Activated naive CD8-positive, alpha-beta T cell treated with anti-CD3 and anti-CD28 coated beads, Interleukin-2, amount 50 U/mL, for 24 hours (primary cell): ENCODE data around the gene PLPP7.
A peak's percentile ranks its signal among the peaks of the same experiment; 100 is the strongest.
"Not testable (repeated sequence)": the region's sequence is repeated elsewhere in the genome, so short reads cannot be mapped to it uniquely, and the experiment has no call there.

ENCODE experiments used
- ATAC-seq: fragments of 150-1000 bp; cut with Tn5 transposase; one replicate; pipeline ENCODE4 v1.10.0; 2021
- DNase-seq: peaks from one replicate; pipeline ENCODE4 v3.0.0; 2021
- H3K27ac Mint-ChIP-seq: one replicate; pipeline ENCODE4 v1.8.0; 2021; ENCODE audit warnings: mild to moderate bottlenecking, mixed read lengths
- H3K27me3 Mint-ChIP-seq: one replicate; pipeline ENCODE4 v1.8.0; 2021; ENCODE audit warnings: mixed read lengths
- H3K36me3 Mint-ChIP-seq: one replicate; pipeline ENCODE4 v1.8.0; 2021; ENCODE audit warnings: low read depth, mixed read lengths
- H3K4me1 Mint-ChIP-seq: one replicate; pipeline ENCODE4 v1.8.0; 2021; ENCODE audit warnings: mixed read lengths
- H3K4me3 Mint-ChIP-seq: one replicate; pipeline ENCODE4 v1.8.0; 2021; ENCODE audit warnings: mild to moderate bottlenecking, moderate library complexity, mixed read lengths
- H3K9me3 Mint-ChIP-seq: one replicate; pipeline ENCODE4 v1.8.0; 2021; ENCODE audit warnings: mixed read lengths

The PLPP7 gene

DNA sequence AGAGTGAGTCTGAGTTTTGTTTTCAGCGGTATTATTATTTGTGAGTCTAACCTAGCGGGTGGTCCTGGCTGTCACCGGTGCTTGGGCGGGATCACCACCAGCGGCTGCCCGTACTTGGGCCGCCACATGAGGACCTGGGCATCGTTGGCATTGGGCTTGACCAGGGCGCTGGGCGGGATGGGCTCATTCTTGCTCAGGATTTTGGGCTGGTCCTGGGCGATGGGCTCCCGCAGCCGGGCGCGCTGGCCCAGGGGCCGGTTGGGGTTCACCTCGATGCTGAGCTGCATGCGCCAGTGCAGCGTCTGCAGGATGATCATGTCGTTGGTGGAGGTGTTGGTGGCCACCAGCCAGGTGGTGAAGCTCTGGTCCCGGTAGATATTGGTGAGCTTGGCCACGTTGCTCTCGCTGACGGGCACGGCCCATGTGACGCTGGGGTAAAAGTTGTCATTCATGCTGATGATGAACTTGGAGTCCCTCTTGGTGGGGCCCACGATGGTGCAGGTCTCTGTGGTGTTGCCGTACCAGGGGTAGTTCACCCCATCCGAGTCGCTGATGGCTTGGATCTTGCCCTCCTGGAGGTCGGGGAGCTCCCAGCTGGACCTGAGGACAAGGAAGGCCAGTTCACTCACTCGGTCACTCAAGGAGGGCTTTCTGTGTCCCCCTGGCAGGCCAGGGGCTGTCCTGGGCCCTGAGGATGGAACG, 28.6 kb upstream of the PLPP7 start:
- Mint-ChIP-seq H3K27ac (no peak overlapping the region), H3K27me3 (no peaks in the 10 kb centered on the region), H3K36me3 (peaks cover 29% of the 10 kb centered on the region), H3K9me3 (no peaks in the 10 kb centered on the region), H3K4me1 (peaks cover 69% of the 10 kb centered on the region), H3K4me3 (no peak overlapping the region)
- ATAC-seq: no peak
- no peak for DNase-seq

GRCh38 chr9:131262327-131263032, 27.0 kb upstream of the PLPP7 start:
- peak overlapping the region; percentile 85 for H3K27ac Mint-ChIP-seq
- DNase-seq (no peak), ATAC-seq (no peak)
- H3K27me3 Mint-ChIP-seq: no peaks in the 10 kb centered on the region
- no peaks in the 10 kb centered on the region for H3K9me3 Mint-ChIP-seq
- H3K4me1 Mint-ChIP-seq: peaks cover 71% of the 10 kb centered on the region
- H3K36me3 Mint-ChIP-seq: peaks cover 32% of the 10 kb centered on the region
- peak overlapping the region; percentile 16 for H3K4me3 Mint-ChIP-seq

- DNase-seq, H3K27me3 Mint-ChIP-seq, H3K9me3 Mint-ChIP-seq, ATAC-seq: not testable (repeated sequence)
- H3K4me1 Mint-ChIP-seq: peaks cover 69% of the 10 kb centered on the region
- H3K4me3 Mint-ChIP-seq: peak overlapping the region; percentile 16
- peak overlapping the region; percentile 85 for H3K27ac Mint-ChIP-seq
- peaks cover 30% of the 10 kb centered on the region for H3K36me3 Mint-ChIP-seq
These were observed 26.5 kb upstream of the PLPP7 start for GRCh38 chr9:131263033-131263343.

DNA sequence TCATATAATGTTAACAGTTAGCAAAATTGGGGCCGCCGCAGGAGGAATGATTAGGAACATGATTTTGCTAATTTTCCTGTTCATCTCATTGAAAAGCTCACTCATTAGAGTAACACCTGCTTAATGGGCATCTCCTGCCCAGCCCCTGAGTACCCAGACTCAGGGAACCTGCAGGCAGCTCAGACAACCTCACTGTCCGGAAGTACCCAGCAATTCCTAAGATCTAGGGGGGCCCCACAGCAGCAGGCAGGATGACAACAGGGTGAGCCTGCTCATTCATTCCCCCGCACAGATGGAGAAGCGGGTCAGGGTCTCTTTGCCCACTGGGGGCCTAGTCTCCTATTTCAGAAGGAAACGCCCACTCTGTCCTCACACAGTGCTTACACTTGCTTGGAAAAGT, 25.8 kb upstream of the PLPP7 start:
- no peaks in the 10 kb centered on the region for H3K9me3 Mint-ChIP-seq
- ATAC-seq (no peak), DNase-seq (no peak)
- H3K4me1 Mint-ChIP-seq: peaks cover 73% of the 10 kb centered on the region
- peak overlapping the region; percentile 98 for H3K27ac Mint-ChIP-seq
- peak overlapping the region; percentile 49 for H3K4me3 Mint-ChIP-seq
- H3K27me3 Mint-ChIP-seq: no peaks in the 10 kb centered on the region
- H3K36me3 Mint-ChIP-seq: peaks cover 29% of the 10 kb centered on the region

- Mint-ChIP-seq H3K4me1 (peaks cover 77% of the 10 kb centered on the region), H3K36me3 (peaks cover 29% of the 10 kb centered on the region), H3K27ac (peak overlapping the region; percentile 98), H3K27me3 (no peaks in the 10 kb centered on the region), H3K9me3 (no peaks in the 10 kb centered on the region), H3K4me3 (peak overlapping the region; percentile 49)
- ATAC-seq (peak; percentile 6), DNase-seq (peak; percentile 44)
These were observed 25.3 kb upstream of the PLPP7 start for GRCh38 chr9:131264231-131264630.

DNA sequence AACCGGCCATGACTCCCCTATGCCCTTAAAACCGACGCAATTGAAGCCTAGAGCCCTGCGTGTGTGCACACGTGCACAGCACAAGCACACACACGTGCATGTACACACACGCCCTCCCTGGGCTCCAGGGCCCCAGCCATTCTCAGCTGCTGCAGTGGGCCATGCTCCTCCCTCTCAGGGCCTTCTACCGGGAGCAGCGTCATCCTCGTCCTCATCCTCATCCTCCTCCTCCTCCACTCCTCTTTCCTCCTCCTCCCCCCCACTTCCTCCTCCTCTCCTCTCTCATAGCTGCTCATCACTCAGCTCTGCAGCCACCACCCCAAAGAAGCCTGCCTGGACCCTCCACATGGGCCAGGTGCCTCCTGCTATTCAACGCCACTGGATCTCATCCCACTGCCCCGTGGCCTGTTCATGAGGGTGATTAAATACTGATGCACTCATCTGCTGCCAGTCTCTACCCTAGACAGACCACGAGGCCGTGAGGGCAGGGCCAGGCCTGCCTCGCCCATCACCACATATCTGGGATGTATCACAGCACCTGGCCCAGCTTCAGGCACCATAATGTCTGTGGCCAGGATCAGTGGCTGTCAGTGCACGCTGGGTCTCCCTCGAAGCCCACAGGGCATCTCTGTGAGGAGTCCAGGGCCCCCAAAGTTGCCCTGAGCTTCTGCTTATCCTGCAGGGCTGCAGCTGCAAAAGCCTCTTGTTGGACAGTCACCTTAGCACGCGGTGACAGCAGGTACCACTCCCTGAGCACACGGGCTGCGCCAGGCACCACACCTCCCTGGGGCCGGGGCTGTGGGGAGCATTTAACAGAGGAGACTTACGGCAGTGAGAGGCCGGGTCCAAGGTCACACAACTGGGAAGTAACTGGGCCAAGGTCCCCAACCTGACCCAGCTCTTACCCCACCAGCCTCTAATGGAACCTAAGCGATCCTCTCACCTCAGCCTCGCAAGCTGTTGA, 23.0 kb upstream of the PLPP7 start:
- DNase-seq: peak; percentile 64
- peaks cover 92% of the 10 kb centered on the region for H3K4me1 Mint-ChIP-seq
- H3K4me3 Mint-ChIP-seq: peak overlapping the region; percentile 76
- H3K27me3 Mint-ChIP-seq: no peaks in the 10 kb centered on the region
- peak; percentile 50 for ATAC-seq
- peaks cover 15% of the 10 kb centered on the region for H3K36me3 Mint-ChIP-seq
- no peaks in the 10 kb centered on the region for H3K9me3 Mint-ChIP-seq
- H3K27ac Mint-ChIP-seq: peak overlapping the region; percentile 98

GRCh38 chr9:131270171-131271015, 19.1 kb upstream of the PLPP7 start:
- H3K27ac Mint-ChIP-seq: peak overlapping the region; percentile 98
- DNase-seq: peak; percentile 68
- peaks cover 70% of the 10 kb centered on the region for H3K4me1 Mint-ChIP-seq
- no peaks in the 10 kb centered on the region for H3K27me3 Mint-ChIP-seq
- peak overlapping the region; percentile 98 for H3K4me3 Mint-ChIP-seq
- ATAC-seq: peak; percentile 17
- peaks cover 32% of the 10 kb centered on the region for H3K36me3 Mint-ChIP-seq
- H3K9me3 Mint-ChIP-seq: no peaks in the 10 kb centered on the region

DNA sequence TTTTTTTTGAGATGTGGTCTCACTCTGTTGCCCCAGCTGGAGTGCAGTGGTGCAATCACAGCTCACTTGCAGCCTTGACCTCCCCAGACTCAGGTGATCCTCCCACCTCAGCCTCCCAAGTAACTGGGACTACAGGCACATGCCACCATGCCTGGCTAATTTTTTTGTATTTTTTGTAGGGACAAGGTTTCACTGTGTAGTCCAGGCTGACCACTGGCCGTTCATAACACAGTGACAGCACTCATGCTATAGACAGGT, 18.6 kb upstream of the PLPP7 start:
- not testable (repeated sequence) for DNase-seq, ATAC-seq, H3K27me3 Mint-ChIP-seq, H3K9me3 Mint-ChIP-seq
- H3K36me3 Mint-ChIP-seq: peaks cover 37% of the 10 kb centered on the region
- peak overlapping the region; percentile 98 for H3K4me3 Mint-ChIP-seq
- peak overlapping the region; percentile 98 for H3K27ac Mint-ChIP-seq
- H3K4me1 Mint-ChIP-seq: peaks cover 65% of the 10 kb centered on the region

DNA sequence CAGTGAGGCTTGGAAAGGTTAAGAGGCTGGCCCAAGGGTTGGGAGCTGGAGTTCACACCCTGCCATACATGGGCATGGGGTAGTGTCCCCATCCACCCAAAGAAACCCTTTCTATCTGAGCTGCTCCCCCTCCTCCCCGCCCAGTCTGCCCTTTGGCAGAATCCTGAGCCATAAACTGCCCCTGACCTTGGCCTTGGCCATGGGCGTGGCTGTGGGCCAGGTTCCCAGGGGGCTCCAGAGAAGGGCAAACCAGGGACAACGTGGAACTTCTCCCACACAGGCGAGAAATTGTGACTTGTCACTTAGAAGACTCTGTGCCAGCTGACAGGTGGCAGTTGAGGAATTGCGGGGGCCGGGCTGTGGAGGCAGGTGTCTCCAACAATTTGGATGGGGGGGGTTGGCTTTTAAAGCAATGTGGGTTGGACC, 18.0 kb upstream of the PLPP7 start:
- Mint-ChIP-seq H3K4me3 (peak overlapping the region; percentile 98), H3K36me3 (peaks cover 38% of the 10 kb centered on the region), H3K27me3 (no peaks in the 10 kb centered on the region), H3K4me1 (peaks cover 59% of the 10 kb centered on the region), H3K9me3 (no peaks in the 10 kb centered on the region), H3K27ac (peak overlapping the region; percentile 98)
- ATAC-seq (no peak), DNase-seq (no peak)

DNA sequence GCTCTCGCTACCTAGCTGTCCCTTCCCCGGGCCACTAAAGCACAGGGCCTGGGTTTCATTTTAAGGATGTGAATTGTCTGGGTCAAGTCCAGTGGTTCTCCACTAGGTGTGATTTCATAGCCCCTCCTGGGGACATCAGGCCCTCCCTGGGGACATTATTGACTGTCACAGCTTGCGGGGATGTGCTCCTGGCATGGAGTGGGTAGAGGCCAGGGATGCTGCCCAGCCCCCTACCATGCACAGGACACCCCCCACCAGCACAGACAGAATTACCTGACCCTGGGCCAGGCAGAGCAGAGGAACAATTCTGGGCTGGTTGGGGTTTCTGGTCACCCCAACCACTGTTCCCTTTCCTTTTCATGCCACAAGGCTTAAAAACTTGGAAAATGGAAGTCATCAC, 17.3 kb upstream of the PLPP7 start:
- DNase-seq (no peak), ATAC-seq (no peak)
- Mint-ChIP-seq H3K4me3 (peak overlapping the region; percentile 98), H3K9me3 (no peaks in the 10 kb centered on the region), H3K27me3 (no peaks in the 10 kb centered on the region), H3K4me1 (peaks cover 52% of the 10 kb centered on the region), H3K36me3 (peaks cover 38% of the 10 kb centered on the region), H3K27ac (peak overlapping the region; percentile 98)

DNA sequence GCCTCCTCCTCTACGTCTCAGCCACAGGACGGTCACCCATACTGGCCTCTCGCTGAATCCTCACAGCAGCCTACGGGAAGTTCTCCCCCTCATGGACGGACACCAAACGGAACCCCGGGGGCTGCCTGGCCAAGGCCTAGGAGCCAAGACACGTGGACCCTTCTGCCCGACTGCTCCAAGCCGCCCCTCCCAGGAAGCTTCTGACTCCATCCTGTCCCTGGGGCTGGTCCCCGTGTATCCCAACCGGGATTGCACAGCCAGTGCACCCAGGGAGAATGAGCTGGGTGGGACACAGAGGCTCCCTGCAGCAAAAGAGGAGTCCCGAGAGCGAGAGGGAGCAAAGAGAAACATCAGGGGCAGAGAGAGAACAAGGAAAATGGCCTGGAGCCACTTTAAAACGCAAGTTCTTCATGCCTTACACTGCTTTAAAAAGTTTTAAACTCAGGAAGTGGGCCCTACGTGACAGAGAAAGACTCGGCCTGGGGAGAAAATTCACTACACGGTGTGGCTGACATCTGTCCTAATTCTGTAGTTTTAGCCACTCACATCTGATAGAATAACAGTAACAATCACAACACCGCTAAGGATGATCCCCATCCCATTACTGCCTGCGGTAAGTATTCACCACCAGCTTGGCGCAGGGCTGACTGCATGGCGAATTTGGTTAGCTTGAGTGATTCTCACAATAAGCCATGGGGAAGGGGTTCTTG, 16.2 kb upstream of the PLPP7 start:
- H3K27ac Mint-ChIP-seq: peak overlapping the region; percentile 98
- H3K27me3 Mint-ChIP-seq: no peaks in the 10 kb centered on the region
- H3K4me3 Mint-ChIP-seq: peak overlapping the region; percentile 98
- no peaks in the 10 kb centered on the region for H3K9me3 Mint-ChIP-seq
- no peak for ATAC-seq
- peaks cover 47% of the 10 kb centered on the region for H3K4me1 Mint-ChIP-seq
- peak; percentile 56 for DNase-seq
- peaks cover 38% of the 10 kb centered on the region for H3K36me3 Mint-ChIP-seq

DNA sequence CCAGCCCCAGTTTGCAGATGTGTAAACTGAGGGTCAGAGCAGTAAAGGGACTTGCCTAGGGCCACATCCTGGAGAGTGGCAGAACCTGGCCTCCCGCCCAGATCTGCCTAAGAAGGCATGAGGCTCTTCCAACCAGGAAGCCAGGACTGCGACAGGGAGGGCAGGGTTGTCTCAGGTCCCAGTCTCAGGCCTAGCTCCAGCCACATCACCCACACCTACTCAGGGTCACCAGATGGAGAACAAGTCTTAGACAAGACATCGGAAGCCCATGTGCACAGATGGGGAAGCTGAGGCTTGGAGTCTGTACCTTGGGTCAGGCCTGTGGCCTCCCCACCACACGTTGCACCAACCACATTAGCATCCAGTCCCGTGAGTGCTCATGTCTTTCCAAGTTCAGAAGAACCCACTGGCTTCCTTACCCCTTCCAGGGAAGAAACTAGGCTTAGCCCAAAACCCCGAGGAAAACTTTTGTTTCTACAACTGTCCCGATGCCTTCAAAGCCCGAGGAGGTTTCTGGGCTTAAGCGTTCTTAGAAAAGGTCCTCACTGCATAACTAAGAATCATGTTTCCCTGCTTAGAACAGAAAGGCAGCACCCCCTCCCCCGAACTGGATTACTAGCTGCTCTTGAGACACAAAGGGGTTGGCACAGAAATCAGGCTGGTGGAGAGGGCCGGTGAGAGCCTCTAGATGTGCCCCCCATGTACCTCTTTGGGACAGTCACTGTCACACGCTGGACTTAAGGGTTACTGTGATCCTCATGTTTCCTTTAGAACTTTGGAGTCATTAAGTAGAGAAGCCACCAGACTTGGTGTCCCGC, 15.5 kb upstream of the PLPP7 start:
- ATAC-seq (no peak), DNase-seq (peak; percentile 39)
- peaks cover 38% of the 10 kb centered on the region for H3K36me3 Mint-ChIP-seq
- H3K9me3 Mint-ChIP-seq: no peaks in the 10 kb centered on the region
- H3K4me3 Mint-ChIP-seq: peak overlapping the region; percentile 98
- peak overlapping the region; percentile 98 for H3K27ac Mint-ChIP-seq
- peaks cover 47% of the 10 kb centered on the region for H3K4me1 Mint-ChIP-seq
- H3K27me3 Mint-ChIP-seq: no peaks in the 10 kb centered on the region
